DND-41 (cell line): ENCODE measurements around the gene RIOK2.
"Not testable (repeated sequence)": the region's sequence is repeated elsewhere in the genome, so short reads cannot be mapped to it uniquely, and the experiment has no call there.

Experiments
- ATAC-seq: fragments of 200-7000 bp; cut with Tn5 transposase; 3 replicates; pipeline ENCODE4 v1.9.1; 2021; ENCODE audit warnings: low read depth; ENCODE audit not compliant: insufficient read depth
- DNase-seq: peaks from one replicate; pipeline ENCODE4 v3.0.0-alpha.2; 2020
- H2AFZ ChIP-seq: 2 replicates; pipeline ENCODE4 v1.6.0; 2012; ENCODE audit warnings: low read depth, low read length
- H3K27ac ChIP-seq: 2 replicates; pipeline ENCODE4 v1.5.1; 2012; ENCODE audit warnings: low read length, inconsistent platforms
- H3K27me3 ChIP-seq: fragments of 200-600 bp; sonication (generic); 2 replicates; pipeline ENCODE4 v1.6.0; 2012; ENCODE audit warnings: low read length, mild to moderate bottlenecking, inconsistent platforms; ENCODE audit not compliant: insufficient read depth, poor library complexity
- H3K36me3 ChIP-seq: 2 replicates; pipeline ENCODE4 v1.5.1; 2012; ENCODE audit warnings: low read length, inconsistent platforms; ENCODE audit not compliant: insufficient read depth
- H3K4me1 ChIP-seq: 2 replicates; pipeline ENCODE4 v1.5.1; 2012; ENCODE audit warnings: mild to moderate bottlenecking, low read length; ENCODE audit not compliant: insufficient read depth
- H3K4me2 ChIP-seq: 2 replicates; pipeline ENCODE4 v1.6.0; 2012; ENCODE audit warnings: mild to moderate bottlenecking, moderate library complexity, low read length, inconsistent platforms; ENCODE audit not compliant: insufficient read depth
- H3K4me3 ChIP-seq, 2 experiments: fragments of 200-600 bp in 1 of 2; shearing (Covaris generic) in 1 of 2; 2 replicates each; pipeline ENCODE4 v1.5.1; 2012 to 2016; ENCODE audit warnings: inconsistent platforms in 2 of 2, low read length in 2 of 2, mild to moderate bottlenecking in 2 of 2, low read depth in 1 of 2, moderate library complexity in 1 of 2
- H3K79me2 ChIP-seq: 2 replicates; pipeline ENCODE4 v1.6.0; 2012; ENCODE audit warnings: low read length, inconsistent platforms; ENCODE audit not compliant: insufficient read depth
- H3K9ac ChIP-seq: 2 replicates; pipeline ENCODE4 v1.6.0; 2012; ENCODE audit warnings: low read depth, mild to moderate bottlenecking, inconsistent platforms, low read length, moderate library complexity
- H3K9me3 ChIP-seq: 2 replicates; pipeline ENCODE4 v1.5.1; 2012; ENCODE audit warnings: low read length, moderate library complexity, mild to moderate bottlenecking, inconsistent platforms; ENCODE audit not compliant: insufficient read depth, severe bottlenecking
- H4K20me1 ChIP-seq: 2 replicates; pipeline ENCODE4 v1.6.0; 2012; ENCODE audit warnings: low read length; ENCODE audit not compliant: insufficient read depth
- CTCF ChIP-seq: IDR thresholded peaks from 2 replicates; pipeline ENCODE4 v1.5.1; 2012; ENCODE audit warnings: borderline replicate concordance, low read length, moderate library complexity, mild to moderate bottlenecking; ENCODE audit not compliant: poor library complexity, severe bottlenecking; ENCODE audit errors: extremely low read depth
- EZH2 ChIP-seq: IDR thresholded peaks from 3 replicates; pipeline ENCODE4 v1.6.1; 2012; ENCODE audit warnings: borderline replicate concordance, low read depth, mild to moderate bottlenecking, moderate library complexity, low read length, inconsistent platforms; ENCODE audit not compliant: severe bottlenecking

RIOK2 gene

GRCh38 chr5:97182571-97183099, 412 bp downstream of the RIOK2 start:
- Histone ChIP-seq H3K4me2 (peak overlapping the region; percentile 77), H3K27me3 (no peaks in the 10 kb centered on the region), H3K79me2 (peaks cover 64% of the 10 kb centered on the region)

GRCh38 chr5:97181856-97182545, 1.0 kb downstream of the RIOK2 start:
- Histone ChIP-seq H3K36me3 (peaks cover 34% of the 10 kb centered on the region), H3K27ac (peak overlapping the region; percentile 99), H2AFZ (no peak overlapping the region)

More at GRCh38 chr5:97182571-97183099, 412 bp downstream of the RIOK2 start:
- peak overlapping the region; percentile 89 for H3K9ac ChIP-seq
- peak overlapping the region; percentile 94 to 97 for H3K4me3 ChIP-seq
- H3K36me3 ChIP-seq: peaks cover 28% of the 10 kb centered on the region
- peak; percentile 6; the same call in 2 of the 3 replicates for ATAC-seq
- H3K27ac ChIP-seq: peak overlapping the region; percentile 99
- no peaks in the 10 kb centered on the region for H3K9me3 ChIP-seq
- peaks cover 21% of the 10 kb centered on the region; the same call in 1 of the 2 replicates for H4K20me1 ChIP-seq
- TF ChIP-seq EZH2 (no peak), CTCF (peak; percentile 3)
- H2AFZ ChIP-seq: peak overlapping the region; percentile 98
- H3K4me1 ChIP-seq: peaks cover 49% of the 10 kb centered on the region
- DNase-seq: no peak

GRCh38 chr5:97179457-97179856, 3.6 kb downstream of the RIOK2 start:
- not testable (repeated sequence) for H3K4me3 ChIP-seq, H3K27me3 ChIP-seq, H3K4me2 ChIP-seq, ATAC-seq, H3K27ac ChIP-seq, H2AFZ ChIP-seq, H3K9me3 ChIP-seq, DNase-seq, H3K9ac ChIP-seq
- H3K79me2 ChIP-seq: peaks cover 65% of the 10 kb centered on the region
- peaks cover 59% of the 10 kb centered on the region for H3K36me3 ChIP-seq
- H4K20me1 ChIP-seq: peaks cover 21% of the 10 kb centered on the region; the same call in 1 of the 2 replicates
- H3K4me1 ChIP-seq: peaks cover 32% of the 10 kb centered on the region

More at GRCh38 chr5:97181856-97182545, 1.0 kb downstream of the RIOK2 start:
- Histone ChIP-seq H3K4me2 (peak overlapping the region; percentile 77), H3K27me3 (no peaks in the 10 kb centered on the region), H4K20me1 (peaks cover 21% of the 10 kb centered on the region; the same call in 1 of the 2 replicates), H3K4me1 (peaks cover 46% of the 10 kb centered on the region), H3K79me2 (peaks cover 64% of the 10 kb centered on the region), H3K9ac (peak overlapping the region; percentile 89), H3K4me3 (peak overlapping the region; percentile 94 to 97), H3K9me3 (no peaks in the 10 kb centered on the region)
- TF ChIP-seq CTCF: no peak
- no peak for TF ChIP-seq EZH2
- DNase-seq: no peak
- no peak for ATAC-seq

GRCh38 chr5:97172227-97172626, 10.8 kb downstream of the RIOK2 start:
- Histone ChIP-seq H3K4me3 (no peak overlapping the region), H3K9me3 (no peaks in the 10 kb centered on the region), H3K36me3 (peaks cover 95% of the 10 kb centered on the region), H3K27ac (no peak overlapping the region), H3K79me2 (peaks cover 7% of the 10 kb centered on the region), H4K20me1 (no peaks in the 10 kb centered on the region), H3K9ac (no peak overlapping the region), H3K4me1 (no peaks in the 10 kb centered on the region), H3K27me3 (no peaks in the 10 kb centered on the region), H2AFZ (no peak overlapping the region), H3K4me2 (no peak overlapping the region)
- TF ChIP-seq CTCF (no peak), EZH2 (no peak)
- no peak for DNase-seq
- no peak for ATAC-seq
